ENCODE data around the gene DGKB. TPM values are rescaled to one million over a fixed set of nuclear protein-coding genes. Genes with fewer than 3 reads are reported as not detected.

Gene DGKB
- total RNA-seq, 1 experiment from 2014 or later: not detected

DNA sequence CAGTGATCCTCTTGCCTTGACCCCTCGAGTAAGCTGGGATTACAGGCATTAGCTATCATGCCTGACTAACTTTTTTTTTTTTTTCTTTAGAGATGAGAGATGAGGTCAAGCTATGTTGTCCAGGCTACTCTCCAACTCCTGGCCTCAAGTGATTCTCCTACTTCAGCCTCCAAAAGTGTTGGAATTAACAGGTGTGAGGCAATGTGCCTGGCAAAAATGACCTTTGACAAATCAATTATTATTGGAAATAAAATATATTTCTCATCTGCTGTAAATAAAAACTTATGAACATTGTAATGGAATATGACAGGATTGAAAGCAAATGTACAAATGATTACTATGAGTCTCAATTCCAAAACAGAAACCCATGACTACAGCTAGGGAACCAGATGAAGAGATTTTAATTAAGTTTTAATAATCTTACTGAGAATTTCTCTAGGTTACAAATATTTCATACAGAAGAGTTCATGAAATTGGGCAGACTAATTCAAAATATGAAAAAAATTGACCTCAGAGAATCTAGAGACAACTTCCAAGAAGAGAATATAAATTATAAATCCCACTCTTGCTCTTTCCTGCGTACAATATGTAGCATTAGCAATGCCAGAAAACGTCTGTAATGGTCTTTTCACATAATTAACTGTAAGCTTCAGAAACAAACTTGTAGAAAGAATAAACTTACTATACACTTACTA, 414.7 kb downstream of the DGKB start:
- Histone ChIP-seq H3K4me3 (ENCODE audit: low read depth in 2 of 2, low read length in 2 of 2) (no peak overlapping the region), H3K27me3 (ENCODE audit: control insufficient read depth, insufficient read depth, low read length) (no peaks in the 10 kb centered on the region), H3K27ac (ENCODE audit: low read length) (no peak overlapping the region), H3K4me1 (ENCODE audit: control insufficient read depth, insufficient read depth, low read length) (no peaks in the 10 kb centered on the region), H3K36me3 (ENCODE audit: control insufficient read depth, insufficient read depth, low read length) (no peaks in the 10 kb centered on the region), H3K9me3 (ENCODE audit: control insufficient read depth, insufficient read depth, low read depth, low read length) (no peaks in the 10 kb centered on the region; the same call in 1 of the 2 replicates)
- intact Hi-C loops (cut with micrococcal nuclease; ENCODE audit: unreplicated experiment) (no loop called here), in situ Hi-C loops (cut with HindIII; ENCODE audit: low pct_unique_long_range_greater_than_20kb, low sequenced_read_pairs) (no loop called here)
- ATAC-seq: no peak
- no TSS peak for BruUV-seq (replicated peaks)
- no peak for DNase-seq (ENCODE audit: low read depth, low spot score)
- TF ChIP-seq, protein P1, sequence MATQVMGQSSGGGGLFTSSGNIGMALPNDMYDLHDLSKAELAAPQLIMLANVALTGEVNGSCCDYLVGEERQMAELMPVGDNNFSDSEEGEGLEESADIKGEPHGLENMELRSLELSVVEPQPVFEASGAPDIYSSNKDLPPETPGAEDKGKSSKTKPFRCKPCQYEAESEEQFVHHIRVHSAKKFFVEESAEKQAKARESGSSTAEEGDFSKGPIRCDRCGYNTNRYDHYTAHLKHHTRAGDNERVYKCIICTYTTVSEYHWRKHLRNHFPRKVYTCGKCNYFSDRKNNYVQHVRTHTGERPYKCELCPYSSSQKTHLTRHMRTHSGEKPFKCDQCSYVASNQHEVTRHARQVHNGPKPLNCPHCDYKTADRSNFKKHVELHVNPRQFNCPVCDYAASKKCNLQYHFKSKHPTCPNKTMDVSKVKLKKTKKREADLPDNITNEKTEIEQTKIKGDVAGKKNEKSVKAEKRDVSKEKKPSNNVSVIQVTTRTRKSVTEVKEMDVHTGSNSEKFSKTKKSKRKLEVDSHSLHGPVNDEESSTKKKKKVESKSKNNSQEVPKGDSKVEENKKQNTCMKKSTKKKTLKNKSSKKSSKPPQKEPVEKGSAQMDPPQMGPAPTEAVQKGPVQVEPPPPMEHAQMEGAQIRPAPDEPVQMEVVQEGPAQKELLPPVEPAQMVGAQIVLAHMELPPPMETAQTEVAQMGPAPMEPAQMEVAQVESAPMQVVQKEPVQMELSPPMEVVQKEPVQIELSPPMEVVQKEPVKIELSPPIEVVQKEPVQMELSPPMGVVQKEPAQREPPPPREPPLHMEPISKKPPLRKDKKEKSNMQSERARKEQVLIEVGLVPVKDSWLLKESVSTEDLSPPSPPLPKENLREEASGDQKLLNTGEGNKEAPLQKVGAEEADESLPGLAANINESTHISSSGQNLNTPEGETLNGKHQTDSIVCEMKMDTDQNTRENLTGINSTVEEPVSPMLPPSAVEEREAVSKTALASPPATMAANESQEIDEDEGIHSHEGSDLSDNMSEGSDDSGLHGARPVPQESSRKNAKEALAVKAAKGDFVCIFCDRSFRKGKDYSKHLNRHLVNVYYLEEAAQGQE (IDR thresholded peaks at IDR 0.05; ENCODE audit: insufficient read depth in 1 of 2, low read depth in 2 of 2, low read length in 1 of 2): no peak
- TF ChIP-seq, protein P2, sequence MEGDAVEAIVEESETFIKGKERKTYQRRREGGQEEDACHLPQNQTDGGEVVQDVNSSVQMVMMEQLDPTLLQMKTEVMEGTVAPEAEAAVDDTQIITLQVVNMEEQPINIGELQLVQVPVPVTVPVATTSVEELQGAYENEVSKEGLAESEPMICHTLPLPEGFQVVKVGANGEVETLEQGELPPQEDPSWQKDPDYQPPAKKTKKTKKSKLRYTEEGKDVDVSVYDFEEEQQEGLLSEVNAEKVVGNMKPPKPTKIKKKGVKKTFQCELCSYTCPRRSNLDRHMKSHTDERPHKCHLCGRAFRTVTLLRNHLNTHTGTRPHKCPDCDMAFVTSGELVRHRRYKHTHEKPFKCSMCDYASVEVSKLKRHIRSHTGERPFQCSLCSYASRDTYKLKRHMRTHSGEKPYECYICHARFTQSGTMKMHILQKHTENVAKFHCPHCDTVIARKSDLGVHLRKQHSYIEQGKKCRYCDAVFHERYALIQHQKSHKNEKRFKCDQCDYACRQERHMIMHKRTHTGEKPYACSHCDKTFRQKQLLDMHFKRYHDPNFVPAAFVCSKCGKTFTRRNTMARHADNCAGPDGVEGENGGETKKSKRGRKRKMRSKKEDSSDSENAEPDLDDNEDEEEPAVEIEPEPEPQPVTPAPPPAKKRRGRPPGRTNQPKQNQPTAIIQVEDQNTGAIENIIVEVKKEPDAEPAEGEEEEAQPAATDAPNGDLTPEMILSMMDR (IDR thresholded peaks at IDR 0.05): no peak
- no peak for TF ChIP-seq SIN3A (IDR thresholded peaks at IDR 0.05; ENCODE audit: borderline replicate concordance, insufficient read depth, low read depth, low read length)
- no peak for TF ChIP-seq TCF7L2 (IDR thresholded peaks at IDR 0.05; ENCODE audit: low read depth, low read length)
- TF ChIP-seq POLR2AphosphoS5 (IDR thresholded peaks at IDR 0.05; ENCODE audit: low read depth, low read length): no peak
- ChIA-PET CTCF (interaction anchor here (0.7 kb wide), 1 partner anchor 450 kb away, joined by 4 read pairs; no protein-coding TSS in a partner anchor), POLR2A (no interaction called here)

GRCh38 chr7:14483663-14484062, 418.9 kb downstream of the DGKB start:
- Histone ChIP-seq H3K9me3 (ENCODE audit: control insufficient read depth, insufficient read depth, low read depth, low read length) (0 out of 2 replicates have a peak, but pooled peaks cover 3% of the 10 kb centered on the region), H3K36me3 (ENCODE audit: control insufficient read depth, insufficient read depth, low read length) (no peaks in the 10 kb centered on the region), H3K27me3 (ENCODE audit: control insufficient read depth, insufficient read depth, low read length) (no peaks in the 10 kb centered on the region), H3K4me1 (ENCODE audit: control insufficient read depth, insufficient read depth, low read length) (no peaks in the 10 kb centered on the region), H3K4me3 (ENCODE audit: low read depth in 2 of 2, low read length in 2 of 2) (no peak overlapping the region), H3K27ac (ENCODE audit: low read length) (no peak overlapping the region)
- CTCF ChIA-PET: no interaction called here
- no peak for TF ChIP-seq TCF7L2 (IDR thresholded peaks at IDR 0.05; ENCODE audit: low read depth, low read length)
- TF ChIP-seq, protein P2 (IDR thresholded peaks at IDR 0.05): peak; percentile 27; the same call in 1 of the 2 replicates
- no peak for ATAC-seq
- in situ Hi-C loops (cut with HindIII; ENCODE audit: low pct_unique_long_range_greater_than_20kb, low sequenced_read_pairs): no loop called here
- POLR2A ChIA-PET: no interaction called here
- no TSS peak for BruUV-seq (replicated peaks)
- DNase-seq (ENCODE audit: low read depth, low spot score): no peak
- intact Hi-C loops (cut with micrococcal nuclease; ENCODE audit: unreplicated experiment): no loop called here
